ENCODE measurements around the gene TSC22D3.

GRCh38 chrX:107818900-107819521 lies 43.4 kb upstream of the TSC22D3 start:
- TF ChIP-seq, protein P1, sequence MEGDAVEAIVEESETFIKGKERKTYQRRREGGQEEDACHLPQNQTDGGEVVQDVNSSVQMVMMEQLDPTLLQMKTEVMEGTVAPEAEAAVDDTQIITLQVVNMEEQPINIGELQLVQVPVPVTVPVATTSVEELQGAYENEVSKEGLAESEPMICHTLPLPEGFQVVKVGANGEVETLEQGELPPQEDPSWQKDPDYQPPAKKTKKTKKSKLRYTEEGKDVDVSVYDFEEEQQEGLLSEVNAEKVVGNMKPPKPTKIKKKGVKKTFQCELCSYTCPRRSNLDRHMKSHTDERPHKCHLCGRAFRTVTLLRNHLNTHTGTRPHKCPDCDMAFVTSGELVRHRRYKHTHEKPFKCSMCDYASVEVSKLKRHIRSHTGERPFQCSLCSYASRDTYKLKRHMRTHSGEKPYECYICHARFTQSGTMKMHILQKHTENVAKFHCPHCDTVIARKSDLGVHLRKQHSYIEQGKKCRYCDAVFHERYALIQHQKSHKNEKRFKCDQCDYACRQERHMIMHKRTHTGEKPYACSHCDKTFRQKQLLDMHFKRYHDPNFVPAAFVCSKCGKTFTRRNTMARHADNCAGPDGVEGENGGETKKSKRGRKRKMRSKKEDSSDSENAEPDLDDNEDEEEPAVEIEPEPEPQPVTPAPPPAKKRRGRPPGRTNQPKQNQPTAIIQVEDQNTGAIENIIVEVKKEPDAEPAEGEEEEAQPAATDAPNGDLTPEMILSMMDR (IDR thresholded peaks at IDR 0.05; ENCODE audit: borderline replicate concordance, extremely low read depth, low read length, poor library complexity, severe bottlenecking) = no peak
- TF ChIP-seq EZH2 (IDR thresholded peaks at IDR 0.05; ENCODE audit: borderline replicate concordance, low read depth, low read length, severe bottlenecking) = no peak
